Neural cell (in vitro differentiated cells): Measurements from ENCODE around the gene PPL. TPM values are rescaled to one million over a fixed set of nuclear protein-coding genes. Genes with fewer than 3 reads are reported as not detected.

Source experiments
- H2AFZ ChIP-seq: fragments of 200-600, 300-800 bp; sonication (generic), shearing (Covaris generic); 2 replicates; pipeline ENCODE4 v1.6.0; 2014; ENCODE audit warnings: low read depth, mild to moderate bottlenecking, antibody characterized with exemption, low read length, moderate library complexity
- H3F3A ChIP-seq: fragments of 200-600 bp; shearing (Covaris generic); 2 replicates; pipeline ENCODE4 v1.6.1; 2016; ENCODE audit warnings: mild to moderate bottlenecking, moderate library complexity, mixed read lengths, antibody characterized with exemption, low read length; ENCODE audit not compliant: insufficient read depth, poor library complexity, severe bottlenecking
- H3K27ac ChIP-seq: fragments of 200-600, 300-800 bp; sonication (generic), shearing (Covaris generic); 2 replicates; pipeline ENCODE4 v1.5.1; 2014; ENCODE audit warnings: mild to moderate bottlenecking, low read length, moderate library complexity
- H3K27me3 ChIP-seq: fragments of 300-800, 200-600 bp; sonication (generic), shearing (Covaris generic); 2 replicates; pipeline ENCODE4 v1.6.0; 2014; ENCODE audit warnings: mild to moderate bottlenecking, low read depth, low read length, moderate library complexity; ENCODE audit not compliant: insufficient read depth
- H3K36me3 ChIP-seq: fragments of 300-800, 200-600 bp; sonication (generic), shearing (Covaris generic); 2 replicates; pipeline ENCODE4 v1.5.1; 2014; ENCODE audit warnings: mild to moderate bottlenecking, antibody characterized with exemption, low read length, moderate library complexity; ENCODE audit not compliant: insufficient read depth
- H3K4me2 ChIP-seq: fragments of 300-800, 200-600 bp; sonication (generic), shearing (Covaris generic); 2 replicates; pipeline ENCODE4 v1.6.0; 2014; ENCODE audit warnings: mild to moderate bottlenecking, low read length
- H3K4me3 ChIP-seq: fragments of 300-800, 200-600 bp; sonication (generic), shearing (Covaris generic); 2 replicates; pipeline ENCODE4 v1.5.1; 2014; ENCODE audit warnings: mild to moderate bottlenecking, low read length, moderate library complexity
- H3K79me2 ChIP-seq: fragments of 200-600 bp; shearing (Covaris generic); replicated peaks from 2 replicates; pipeline ENCODE4 v1.6.0; 2014; ENCODE audit warnings: mild to moderate bottlenecking, low read length, moderate library complexity; ENCODE audit not compliant: insufficient read depth
- H3K9ac ChIP-seq: fragments of 300-800, 200-600 bp; sonication (generic), shearing (Covaris generic); 2 replicates; pipeline ENCODE4 v1.6.1; 2016; ENCODE audit warnings: mild to moderate bottlenecking, low read length, mixed read lengths
- H3K9me2 ChIP-seq: fragments of 200-600 bp; shearing (Covaris generic); 2 replicates; pipeline ENCODE4 v1.6.1; 2016; ENCODE audit warnings: mild to moderate bottlenecking, low read length, mixed read lengths; ENCODE audit not compliant: insufficient read depth
- H3K9me3 ChIP-seq: fragments of 200-600, 300-800 bp; sonication (generic), shearing (Covaris generic); 2 replicates; pipeline ENCODE4 v1.6.1; 2016; ENCODE audit warnings: mild to moderate bottlenecking, mixed run types, low read length, moderate library complexity, mixed read lengths
- H4K20me1 ChIP-seq: fragments of 200-600 bp; shearing (Covaris generic); 2 replicates; pipeline ENCODE4 v1.6.1; 2016; ENCODE audit warnings: mild to moderate bottlenecking, mixed run types; ENCODE audit not compliant: insufficient read depth
- CTCF ChIP-seq: fragments of 450-650 bp; IDR thresholded peaks from 2 replicates; pipeline ENCODE4 v1.5.1; 2014; ENCODE audit warnings: antibody characterized with exemption, mild to moderate bottlenecking, moderate library complexity; ENCODE audit not compliant: poor library complexity, severe bottlenecking
- EP300 ChIP-seq: fragments of 450-650 bp; conservative IDR thresholded peaks from 2 replicates; pipeline ENCODE4 v1.6.1; 2014; ENCODE audit warnings: antibody characterized with exemption, mild to moderate bottlenecking, moderate library complexity; ENCODE audit not compliant: poor library complexity, severe bottlenecking
- EZH2 ChIP-seq: fragments of 200-600, 300-800 bp; shearing (Covaris generic), sonication (generic); IDR thresholded peaks from 2 replicates; pipeline ENCODE4 v1.6.1; 2014; ENCODE audit warnings: antibody characterized with exemption, low read length, borderline replicate concordance, mild to moderate bottlenecking; ENCODE audit not compliant: insufficient read depth, poor library complexity, severe bottlenecking
- MXI1 ChIP-seq: fragments of 450-650 bp; conservative IDR thresholded peaks from 2 replicates; pipeline ENCODE4 v1.6.1; 2014; ENCODE audit warnings: antibody characterized with exemption, mild to moderate bottlenecking; ENCODE audit not compliant: poor library complexity, severe bottlenecking
- POLR2AphosphoS5 ChIP-seq: IDR thresholded peaks from 2 replicates; pipeline ENCODE4 v1.6.1; 2012
- RAD21 ChIP-seq: fragments of 450-650 bp; conservative IDR thresholded peaks from 2 replicates; pipeline ENCODE4 v1.6.1; 2014; ENCODE audit warnings: antibody characterized with exemption, mild to moderate bottlenecking, moderate library complexity
- SMC3 ChIP-seq: fragments of 450-650 bp; conservative IDR thresholded peaks from 2 replicates; pipeline ENCODE4 v1.6.1; 2014; ENCODE audit warnings: antibody characterized with exemption, mild to moderate bottlenecking, moderate library complexity; ENCODE audit not compliant: poor library complexity
- TAF1 ChIP-seq: IDR thresholded peaks from 2 replicates; pipeline ENCODE4 v1.6.1; 2012; ENCODE audit warnings: low read depth
- polyA plus RNA-seq: library from polyadenylated mRNA; depleted of rRNA; stranded (reverse); fragments of >200 nt; gene quantifications from 2 replicates; pipeline ENCODE4 v1.2.3, GENCODE V29; 2014
- TF ChIP-seq, protein P1 (sequence below): IDR thresholded peaks from 2 replicates; pipeline ENCODE4 v1.6.1; 2012; ENCODE audit warnings: borderline replicate concordance

The PPL gene
- polyA plus RNA-seq, 1 donor from 2014 or later = 0.81 TPM

- TF ChIP-seq CTCF = no peak
- no peak for TF ChIP-seq MXI1
- no peak for TF ChIP-seq TAF1
- no peak for TF ChIP-seq POLR2AphosphoS5
These were observed 9.3 kb downstream of the PPL start (continued) for GRCh38 chr16:4927661-4928060.

- no peaks in the 10 kb centered on the region for H3K27me3 ChIP-seq
- no peaks in the 10 kb centered on the region for H3K36me3 ChIP-seq
- no peaks in the 10 kb centered on the region for H3K9me2 ChIP-seq
- no peaks in the 10 kb centered on the region for H3K79me2 ChIP-seq
- no peak overlapping the region for H3K4me3 ChIP-seq
- no peaks in the 10 kb centered on the region for H3K9me3 ChIP-seq
- H2AFZ ChIP-seq = no peak overlapping the region
- H4K20me1 ChIP-seq = no peaks in the 10 kb centered on the region
- TF ChIP-seq EP300 (no peak), SMC3 (no peak), EZH2 (no peak), RAD21 (no peak), MXI1 (no peak), POLR2AphosphoS5 (no peak), CTCF (no peak), TAF1 (no peak)
- TF ChIP-seq, protein P1, sequence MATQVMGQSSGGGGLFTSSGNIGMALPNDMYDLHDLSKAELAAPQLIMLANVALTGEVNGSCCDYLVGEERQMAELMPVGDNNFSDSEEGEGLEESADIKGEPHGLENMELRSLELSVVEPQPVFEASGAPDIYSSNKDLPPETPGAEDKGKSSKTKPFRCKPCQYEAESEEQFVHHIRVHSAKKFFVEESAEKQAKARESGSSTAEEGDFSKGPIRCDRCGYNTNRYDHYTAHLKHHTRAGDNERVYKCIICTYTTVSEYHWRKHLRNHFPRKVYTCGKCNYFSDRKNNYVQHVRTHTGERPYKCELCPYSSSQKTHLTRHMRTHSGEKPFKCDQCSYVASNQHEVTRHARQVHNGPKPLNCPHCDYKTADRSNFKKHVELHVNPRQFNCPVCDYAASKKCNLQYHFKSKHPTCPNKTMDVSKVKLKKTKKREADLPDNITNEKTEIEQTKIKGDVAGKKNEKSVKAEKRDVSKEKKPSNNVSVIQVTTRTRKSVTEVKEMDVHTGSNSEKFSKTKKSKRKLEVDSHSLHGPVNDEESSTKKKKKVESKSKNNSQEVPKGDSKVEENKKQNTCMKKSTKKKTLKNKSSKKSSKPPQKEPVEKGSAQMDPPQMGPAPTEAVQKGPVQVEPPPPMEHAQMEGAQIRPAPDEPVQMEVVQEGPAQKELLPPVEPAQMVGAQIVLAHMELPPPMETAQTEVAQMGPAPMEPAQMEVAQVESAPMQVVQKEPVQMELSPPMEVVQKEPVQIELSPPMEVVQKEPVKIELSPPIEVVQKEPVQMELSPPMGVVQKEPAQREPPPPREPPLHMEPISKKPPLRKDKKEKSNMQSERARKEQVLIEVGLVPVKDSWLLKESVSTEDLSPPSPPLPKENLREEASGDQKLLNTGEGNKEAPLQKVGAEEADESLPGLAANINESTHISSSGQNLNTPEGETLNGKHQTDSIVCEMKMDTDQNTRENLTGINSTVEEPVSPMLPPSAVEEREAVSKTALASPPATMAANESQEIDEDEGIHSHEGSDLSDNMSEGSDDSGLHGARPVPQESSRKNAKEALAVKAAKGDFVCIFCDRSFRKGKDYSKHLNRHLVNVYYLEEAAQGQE = no peak
- H3K4me2 ChIP-seq = no peak overlapping the region
- H3K27ac ChIP-seq = no peak overlapping the region
- no peaks in the 10 kb centered on the region for H3F3A ChIP-seq
- no peak overlapping the region for H3K9ac ChIP-seq
These were observed 10.0 kb downstream of the PPL start for GRCh38 chr16:4926928-4927327.

DNA sequence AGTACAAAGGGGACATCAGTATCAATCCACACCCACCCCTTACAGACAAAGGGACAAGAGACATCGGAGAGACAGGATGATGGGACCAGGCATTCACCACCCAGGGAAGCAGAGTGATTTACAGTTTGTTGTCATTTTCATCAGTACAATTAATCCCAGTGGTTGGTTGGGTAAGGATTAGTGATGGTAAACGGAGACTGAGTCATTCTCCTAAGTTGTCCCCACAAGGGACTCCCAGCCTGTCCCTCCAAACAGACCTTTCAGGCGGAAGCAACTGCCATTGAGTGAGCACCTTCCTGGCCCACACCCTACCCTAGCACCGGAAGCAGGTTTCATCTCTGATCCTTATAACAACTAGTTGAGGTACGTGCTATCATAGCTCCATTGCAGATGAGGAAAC is 11.2 kb downstream of the PPL start:
- no peak for TF ChIP-seq SMC3
- TF ChIP-seq EZH2 = no peak
- TF ChIP-seq RAD21 = no peak
- no peak for TF ChIP-seq EP300
- TF ChIP-seq, protein P1 = no peak
- TF ChIP-seq POLR2AphosphoS5 = no peak
- no peak for TF ChIP-seq MXI1
- TF ChIP-seq CTCF = no peak
- no peak for TF ChIP-seq TAF1
- H3K27me3 ChIP-seq = no peaks in the 10 kb centered on the region
- no peaks in the 10 kb centered on the region for H3K36me3 ChIP-seq
- H3K27ac ChIP-seq = no peak overlapping the region
- H3K9ac ChIP-seq = no peak overlapping the region
- no peak overlapping the region for H2AFZ ChIP-seq
- no peaks in the 10 kb centered on the region for H3K9me3 ChIP-seq
- no peaks in the 10 kb centered on the region for H4K20me1 ChIP-seq
- H3F3A ChIP-seq = no peaks in the 10 kb centered on the region
- H3K79me2 ChIP-seq = no peaks in the 10 kb centered on the region
- H3K4me2 ChIP-seq = no peak overlapping the region
- H3K9me2 ChIP-seq = no peaks in the 10 kb centered on the region
- H3K4me3 ChIP-seq = no peak overlapping the region
